GM12878 (cell line): ENCODE measurements around the gene IL10RA. TPM values are rescaled to one million over a fixed set of nuclear protein-coding genes. Genes with fewer than 3 reads are reported as not detected.

Experiments used
- ATAC-seq: fragments of 200-7000 bp; cut with Tn5 transposase; 3 replicates; pipeline ENCODE4 v1.9.1; 2020; ENCODE audit warnings: mild to moderate bottlenecking, moderate library complexity
- BruUV-seq: library from RNA; stranded (reverse); fragments of 400-500 nt; replicated peaks from 2 replicates; lab custom pipeline; 2021; lab: Mats Ljungman, UMichigan
- CTCF ChIA-PET: fragments of 300-600 bp; sonication (Branson Sonifier 250); formaldehyde crosslinking; extraction: SDS; loops from one replicate; lab custom pipeline; 2021; ENCODE audit warnings: inconsistent platforms; lab: Yijun Ruan, JAX
- POLR2A ChIA-PET: fragments of 350-600 bp; formaldehyde crosslinking; extraction: SDS; loops from one replicate; lab custom pipeline; 2021; ENCODE audit warnings: inconsistent platforms; lab: Charles Lee
- RAD21 ChIA-PET: fragments of 300-600 bp; sonication (Branson Sonifier 250); formaldehyde crosslinking; loops from one replicate; lab custom pipeline; 2023; ENCODE audit warnings: antibody characterized with exemption; ENCODE audit not compliant: unreplicated experiment; lab: Charles Lee
- SMC1A ChIA-PET: fragments of 300-600 bp; sonication (Branson Sonifier 250); formaldehyde crosslinking; loops from one replicate; lab custom pipeline; 2023; ENCODE audit not compliant: unreplicated experiment, uncharacterized antibody; lab: Charles Lee
- DNase-seq: peaks from one replicate; pipeline ENCODE4 v3.0.0-alpha.2; 2011; ENCODE audit warnings: low read depth, low spot score
- FAIRE-seq: peaks from 3 replicates; lab custom pipeline; 2011; peaks lifted over from hg19 to GRCh38; lab: Jason Lieb, UNC
- H2AFZ ChIP-seq: 2 replicates; pipeline ENCODE4 v1.6.0; 2011; ENCODE audit warnings: low read depth, low read length, control low read depth; ENCODE audit not compliant: control insufficient read depth
- H3K27ac ChIP-seq: 2 replicates; pipeline ENCODE4 v1.5.1; 2011; ENCODE audit warnings: control low read depth; ENCODE audit not compliant: control insufficient read depth, insufficient read depth
- H3K27me3 ChIP-seq, 2 experiments: replicated peaks in 1 of 2; 2 replicates each; pipeline versions ENCODE4 v1.6.0 to v1.6.1; 2011; ENCODE audit warnings: low read length in 1 of 2; ENCODE audit not compliant: control insufficient read depth in 2 of 2, insufficient read depth in 2 of 2
- H3K36me3 ChIP-seq, 2 experiments: 2 replicates each; pipeline ENCODE4 v1.5.1; 2011; ENCODE audit warnings: low read length in 1 of 2; ENCODE audit not compliant: control insufficient read depth in 2 of 2, insufficient read depth in 2 of 2
- H3K4me1 ChIP-seq: 2 replicates; pipeline ENCODE4 v1.6.1; 2011; ENCODE audit warnings: mild to moderate bottlenecking, low read length, moderate library complexity, mixed read lengths; ENCODE audit not compliant: control insufficient read depth, insufficient read depth
- H3K4me2 ChIP-seq: 2 replicates; pipeline ENCODE4 v1.6.0; 2011; ENCODE audit warnings: control low read depth; ENCODE audit not compliant: control insufficient read depth, insufficient read depth
- H3K4me3 ChIP-seq: fragments of 200-600 bp; sonication (generic); 2 replicates; pipeline ENCODE4 v1.5.1; 2016
- H3K79me2 ChIP-seq: 2 replicates; pipeline ENCODE4 v1.6.0; 2011; ENCODE audit warnings: low read length; ENCODE audit not compliant: control insufficient read depth, insufficient read depth
- H3K9ac ChIP-seq: 2 replicates; pipeline ENCODE4 v1.8.0; 2011; ENCODE audit warnings: low read length, control low read depth, mixed read lengths; ENCODE audit not compliant: control insufficient read depth, insufficient read depth
- H3K9me3 ChIP-seq: replicated peaks from 3 replicates; pipeline ENCODE4 v1.5.1; 2011; ENCODE audit warnings: mild to moderate bottlenecking, low read length; ENCODE audit not compliant: control insufficient read depth, insufficient read depth
- H4K20me1 ChIP-seq: 2 replicates; pipeline ENCODE4 v1.6.0; 2011; ENCODE audit not compliant: control insufficient read depth, insufficient read depth
- ATF3 ChIP-seq: IDR thresholded peaks from 2 replicates; pipeline ENCODE4 v1.6.1; 2011; ENCODE audit warnings: low read depth, mild to moderate bottlenecking, low read length, moderate library complexity, borderline replicate concordance; ENCODE audit errors: extremely low read depth
- BCL11A ChIP-seq: IDR thresholded peaks from 2 replicates; pipeline ENCODE4 v1.6.1; 2011; ENCODE audit warnings: low read depth, low read length
- BRCA1 ChIP-seq: IDR thresholded peaks from 2 replicates; pipeline ENCODE4 v1.6.1; 2011; ENCODE audit warnings: low read depth, low read length, improper control_type of control experiment
- CBFB ChIP-seq: IDR thresholded peaks from 2 replicates; pipeline ENCODE4 v1.6.1; 2016; ENCODE audit warnings: antibody characterized with exemption, low read depth
- CHD4 ChIP-seq: fragments of 200-600 bp; sonication (generic); IDR thresholded peaks from 2 replicates; pipeline ENCODE4 v1.6.1; 2016; ENCODE audit warnings: mild to moderate bottlenecking
- E2F4 ChIP-seq: IDR thresholded peaks from 2 replicates; pipeline ENCODE4 v1.6.1; 2012; ENCODE audit warnings: low read depth, low read length, improper control_type of control experiment
- ESRRA ChIP-seq: IDR thresholded peaks from 2 replicates; pipeline ENCODE4 v1.6.1; 2012; ENCODE audit warnings: mild to moderate bottlenecking, low read length, improper control_type of control experiment
- FOXK2 ChIP-seq: fragments of 450-650 bp; IDR thresholded peaks from 2 replicates; pipeline ENCODE4 v1.6.1; 2017; ENCODE audit warnings: mild to moderate bottlenecking, moderate library complexity
- GABPA ChIP-seq: IDR thresholded peaks from 2 replicates; pipeline ENCODE4 v1.6.1; 2014; ENCODE audit warnings: antibody characterized with exemption, low read depth, mild to moderate bottlenecking, inconsistent platforms
- HDAC2 ChIP-seq: fragments of 200-600 bp; sonication (generic); IDR thresholded peaks from 2 replicates; pipeline ENCODE4 v1.6.1; 2017
- HDGF ChIP-seq: fragments of 450-650 bp; IDR thresholded peaks from 2 replicates; pipeline ENCODE4 v1.6.1; 2016; ENCODE audit warnings: antibody characterized with exemption
- IKZF1 ChIP-seq: fragments of 450-650 bp; conservative IDR thresholded peaks from 2 replicates; pipeline ENCODE4 v1.6.1; 2017; ENCODE audit warnings: antibody characterized with exemption, mild to moderate bottlenecking
- NRF1 ChIP-seq: conservative IDR thresholded peaks from 2 replicates; pipeline ENCODE4 v1.6.1; 2011; ENCODE audit warnings: mild to moderate bottlenecking, low read depth, low read length, improper control_type of control experiment
- RBBP5 ChIP-seq: fragments of 200-600 bp; sonication (generic); conservative IDR thresholded peaks from 2 replicates; pipeline ENCODE4 v1.6.1; 2016
- SP1 ChIP-seq: IDR thresholded peaks from one replicate; pipeline ENCODE4 v1.6.1; 2011; ENCODE audit warnings: low read depth, low read length
- SREBF1 ChIP-seq: IDR thresholded peaks from 2 replicates; pipeline ENCODE4 v1.6.1; 2012; ENCODE audit warnings: mild to moderate bottlenecking, low read length
- WGBS: methylation state at CpG from one replicate; pipeline ENCODE4 v1.1.6; 2016; ENCODE audit warnings: low lambda C conversion rate; ENCODE audit not compliant: insufficient replicate concordance, insufficient coverage; ENCODE audit errors: missing lambda C conversion rate; 5-methylcytosine and 5-hydroxymethylcytosine counted together
- in situ Hi-C: fragments of 300-500 bp; cut with MboI; formaldehyde crosslinking; loops from 9 replicates; pipeline ENCODE4 v1.14.3; 2018; ENCODE audit warnings: mixed read lengths
- intact Hi-C: fragments of 100-400 bp; cut with micrococcal nuclease; formaldehyde crosslinking; loops from one replicate; pipeline ENCODE4 v1.14.2; 2022; ENCODE audit not compliant: unreplicated experiment
- polyA plus RNA-seq, 11 experiments: library from polyadenylated mRNA; depleted of rRNA in 4 of 11; unstranded in 6 of 11; stranded (reverse) in 5 of 11; fragments of >200 nt; fragmentation: Nextera tagmentation in 4 of 11; fragmentation: Illumina TruSeq in 1 of 11; extraction: Ambion mirVana in 4 of 11; extraction: Trizol in 1 of 11; gene quantifications; 1 replicate in 1 of 11; 2 replicates in 10 of 11; pipeline versions ENCODE4 v1.2.1 to v1.2.3, GENCODE V29; 2011 to 2016; ENCODE audit warnings: inconsistent platforms in 2 of 11, missing spikeins in 2 of 11, low read depth in 1 of 11
- total RNA-seq, 4 experiments: library from RNA; depleted of rRNA in 3 of 4; stranded (reverse); fragments of >200 nt in 3 of 4; fragmentation: Illumina TruSeq in 1 of 4; extraction: Trizol in 1 of 4; gene quantifications; 2 replicates each; pipeline versions ENCODE4 v1.2.1 to v1.2.3, GENCODE V29; 2013 to 2021
- TF ChIP-seq, protein P1 (sequence below): fragments of 450-650 bp; IDR thresholded peaks from 2 replicates; pipeline ENCODE4 v1.6.1; 2017; ENCODE audit warnings: antibody characterized with exemption, mild to moderate bottlenecking, moderate library complexity

The IL10RA gene
- total and polyA plus RNA-seq, 10 of the 15 experiments (the other 5 are each of a cell fraction or from before 2014, with no cell fraction given): 0.77 to 45.9 (median 9.6) TPM

DNA sequence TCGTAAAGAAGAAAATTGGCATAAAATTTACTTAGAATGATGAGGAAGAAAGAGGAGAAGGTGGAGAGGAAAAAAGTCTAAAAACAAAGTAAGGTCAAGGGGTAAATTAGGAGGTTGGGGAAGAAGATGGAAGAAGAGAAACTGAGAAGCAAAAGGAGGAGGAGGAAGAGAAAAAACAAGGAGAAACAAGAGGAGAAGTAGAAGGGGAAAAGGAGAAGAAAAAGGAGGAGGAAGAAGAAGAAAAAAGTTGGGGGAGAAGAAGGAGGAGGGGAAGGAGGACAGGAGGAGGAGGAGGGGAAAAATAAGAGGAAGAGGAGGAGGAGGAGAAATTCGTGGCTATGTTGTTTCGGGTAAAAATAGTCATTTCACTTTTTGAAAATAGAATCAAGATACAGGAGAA lies 42.4 kb downstream of the IL10RA start:
- Histone ChIP-seq H3K79me2 (no peaks in the 10 kb centered on the region), H3K4me2 (no peak overlapping the region), H4K20me1 (no peaks in the 10 kb centered on the region), H3K9me3 (no peaks in the 10 kb centered on the region; the same call in 2 of the 3 replicates), H3K4me3 (no peak overlapping the region), H3K36me3 (no peaks in the 10 kb centered on the region), H3K9ac (no peak overlapping the region), H3K27me3 (no peaks in the 10 kb centered on the region), H3K27ac (no peak overlapping the region), H2AFZ (no peak overlapping the region), H3K4me1 (peaks cover 8% of the 10 kb centered on the region)
- SMC1A ChIA-PET: interaction anchor here (0.8 to 1.5 kb wide), 5 partner anchors 18 to 41 kb away, joined by 3 to 4 read pairs (median 3); no protein-coding TSS in a partner anchor
- RAD21 ChIA-PET: interaction anchor here (0.9 kb wide), 1 partner anchor 78 kb away, joined by 3 read pairs; no protein-coding TSS in a partner anchor
- ATAC-seq (no peak), FAIRE-seq (no peak), DNase-seq (no peak)
- TF ChIP-seq FOXK2 (no peak), IKZF1 (no peak), SREBF1 (no peak), HDAC2 (no peak), NRF1 (no peak), CBFB (no peak), ATF3 (no peak), BRCA1 (no peak), BCL11A (no peak), ESRRA (no peak), CHD4 (no peak), HDGF (no peak), SP1 (no peak), GABPA (no peak), RBBP5 (no peak), E2F4 (no peak)
- TF ChIP-seq, protein P1, sequence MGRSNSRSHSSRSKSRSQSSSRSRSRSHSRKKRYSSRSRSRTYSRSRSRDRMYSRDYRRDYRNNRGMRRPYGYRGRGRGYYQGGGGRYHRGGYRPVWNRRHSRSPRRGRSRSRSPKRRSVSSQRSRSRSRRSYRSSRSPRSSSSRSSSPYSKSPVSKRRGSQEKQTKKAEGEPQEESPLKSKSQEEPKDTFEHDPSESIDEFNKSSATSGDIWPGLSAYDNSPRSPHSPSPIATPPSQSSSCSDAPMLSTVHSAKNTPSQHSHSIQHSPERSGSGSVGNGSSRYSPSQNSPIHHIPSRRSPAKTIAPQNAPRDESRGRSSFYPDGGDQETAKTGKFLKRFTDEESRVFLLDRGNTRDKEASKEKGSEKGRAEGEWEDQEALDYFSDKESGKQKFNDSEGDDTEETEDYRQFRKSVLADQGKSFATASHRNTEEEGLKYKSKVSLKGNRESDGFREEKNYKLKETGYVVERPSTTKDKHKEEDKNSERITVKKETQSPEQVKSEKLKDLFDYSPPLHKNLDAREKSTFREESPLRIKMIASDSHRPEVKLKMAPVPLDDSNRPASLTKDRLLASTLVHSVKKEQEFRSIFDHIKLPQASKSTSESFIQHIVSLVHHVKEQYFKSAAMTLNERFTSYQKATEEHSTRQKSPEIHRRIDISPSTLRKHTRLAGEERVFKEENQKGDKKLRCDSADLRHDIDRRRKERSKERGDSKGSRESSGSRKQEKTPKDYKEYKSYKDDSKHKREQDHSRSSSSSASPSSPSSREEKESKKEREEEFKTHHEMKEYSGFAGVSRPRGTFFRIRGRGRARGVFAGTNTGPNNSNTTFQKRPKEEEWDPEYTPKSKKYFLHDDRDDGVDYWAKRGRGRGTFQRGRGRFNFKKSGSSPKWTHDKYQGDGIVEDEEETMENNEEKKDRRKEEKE: no peak
- intact Hi-C loops: no loop called here
- CTCF ChIA-PET: interaction anchor here (1.1 to 2.0 kb wide), 4 partner anchors 10 to 77 kb away, joined by 3 to 6 read pairs (median 4); no protein-coding TSS in a partner anchor
- WGBS: 28% methylated on average over 3 of the region's 3 CpGs
- in situ Hi-C loops: no loop called here
- no TSS peak for BruUV-seq
- POLR2A ChIA-PET: no interaction called here
